ENCODE results near the gene HMGN3.

HMGN3 gene

DNA sequence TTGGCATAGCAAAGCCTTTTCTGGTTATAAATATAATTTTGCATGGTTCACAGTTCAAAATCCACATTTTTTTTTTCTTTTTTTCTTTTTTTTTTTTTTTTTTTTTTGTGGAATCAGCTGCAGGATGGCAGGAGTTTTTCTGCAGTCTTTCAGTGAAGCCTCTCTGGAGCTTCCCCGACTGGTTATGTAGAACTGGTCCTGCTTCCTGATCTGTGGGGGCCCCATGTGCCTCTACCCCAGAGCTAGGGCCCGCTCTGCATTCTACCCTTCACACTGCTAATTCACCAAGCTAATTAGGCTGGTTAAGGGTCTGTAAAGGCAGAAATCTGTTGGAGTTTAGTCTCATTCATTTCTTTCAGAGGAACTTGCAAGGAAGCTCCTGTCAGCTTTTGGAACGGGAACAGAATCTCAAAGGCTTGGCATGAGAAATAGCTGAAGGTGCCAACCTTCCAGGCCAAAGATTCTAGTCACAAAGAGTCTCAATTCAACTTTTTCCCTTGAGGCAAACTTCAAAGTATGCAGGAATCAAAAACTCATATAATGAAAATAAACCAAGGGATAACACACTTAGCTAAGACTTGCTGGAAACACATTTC lies 45.5 kb downstream of the HMGN3 start:
- DNase-seq (ENCODE audit: insufficient read length, low spot score) (no peak), FAIRE-seq (no peak)

DNA sequence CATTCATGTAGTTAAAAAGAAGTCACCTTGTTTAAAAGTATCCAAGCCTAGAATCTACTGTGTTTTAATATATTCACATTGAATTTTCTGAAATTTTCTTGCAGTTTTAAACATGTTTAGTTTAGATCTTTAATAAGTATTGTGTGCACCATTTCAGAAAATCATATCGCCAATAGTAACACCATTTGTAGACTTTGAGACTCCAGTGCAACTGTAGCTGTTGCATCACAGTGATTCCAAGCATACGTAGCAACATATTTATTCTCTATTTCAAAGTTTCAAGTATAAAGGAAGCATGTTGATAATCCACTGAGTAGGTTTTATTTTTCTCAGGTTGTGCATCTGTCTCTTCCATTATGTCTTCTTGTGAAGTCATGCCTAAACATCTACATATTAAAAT lies 46.4 kb downstream of the HMGN3 start:
- FAIRE-seq (no peak), DNase-seq (ENCODE audit: insufficient read length, low spot score) (no peak)

GRCh38 chr6:79186564-79186963 lies 47.9 kb downstream of the HMGN3 start:
- DNase-seq (ENCODE audit: insufficient read length, low spot score) = no peak
- no peak for FAIRE-seq

DNA sequence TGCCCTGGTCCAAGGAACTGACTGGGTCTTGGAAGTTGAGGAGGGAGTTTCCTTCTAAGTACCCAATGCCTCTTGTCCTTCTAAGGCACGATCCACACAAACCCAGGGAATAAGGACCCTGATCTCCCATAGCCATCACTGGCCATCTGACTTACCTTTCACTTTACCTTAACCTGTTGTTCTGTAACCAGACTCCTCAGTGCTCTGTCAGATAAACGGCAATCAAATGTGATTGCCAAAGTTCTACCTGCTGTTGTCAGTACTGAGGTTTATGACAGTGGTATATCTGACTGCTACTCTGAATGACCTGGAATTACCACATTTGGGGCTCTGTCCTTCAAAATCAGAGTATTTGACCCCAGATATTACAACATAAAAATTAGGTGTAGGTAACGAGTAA lies 49.8 kb downstream of the HMGN3 start:
- DNase-seq (ENCODE audit: insufficient read length, low spot score) (no peak), FAIRE-seq (no peak)

- DNase-seq (ENCODE audit: insufficient read length, low spot score) = no peak
- FAIRE-seq = no peak
These were observed 50.4 kb downstream of the HMGN3 start for GRCh38 chr6:79184086-79184485.

DNA sequence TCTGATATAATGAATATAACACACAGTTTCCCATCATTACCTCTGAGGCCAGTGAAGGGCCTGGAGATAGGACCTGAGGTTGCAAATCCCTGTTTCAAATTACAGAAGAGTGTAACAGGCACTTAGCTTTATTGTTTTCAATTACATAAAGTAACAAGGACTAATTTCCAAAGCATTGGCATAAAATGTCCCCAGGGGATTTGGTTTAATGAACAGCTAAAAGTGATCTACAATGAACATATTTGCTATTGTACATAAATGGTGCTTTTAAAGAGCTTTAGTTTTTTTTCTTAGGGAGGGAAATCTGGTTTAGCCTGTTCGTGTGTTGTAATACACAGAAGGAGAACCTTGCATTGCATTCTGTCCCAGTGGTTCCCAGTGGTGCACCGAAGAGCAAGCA lies 54.4 kb downstream of the HMGN3 start:
- FAIRE-seq (no peak), DNase-seq (ENCODE audit: insufficient read length, low spot score) (no peak)

DNA sequence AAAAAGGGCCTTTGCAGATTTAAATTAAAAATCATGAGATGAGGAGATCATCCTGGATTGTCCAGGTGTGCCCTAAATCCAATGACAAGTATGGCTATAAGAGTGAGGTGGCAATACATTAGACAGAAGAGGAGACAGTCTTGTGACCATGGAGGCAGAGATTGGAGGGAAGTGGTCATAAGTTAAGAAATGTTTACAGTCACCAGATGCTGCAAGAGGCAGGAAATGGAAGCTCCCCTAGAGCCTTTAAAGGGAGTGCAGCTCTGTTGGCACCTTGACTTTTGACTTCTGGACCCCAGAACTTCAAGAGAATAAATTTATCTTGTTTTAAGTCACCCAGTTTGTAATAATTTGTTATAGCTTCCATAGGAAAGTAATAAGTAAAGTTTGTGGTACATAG lies 61.1 kb downstream of the HMGN3 start:
- no peak for FAIRE-seq
- DNase-seq (ENCODE audit: insufficient read length, low spot score) = no peak

GRCh38 chr6:79170959-79171358 lies 63.5 kb downstream of the HMGN3 start:
- DNase-seq (ENCODE audit: insufficient read length, low spot score) (no peak), FAIRE-seq (no peak)

GRCh38 chr6:79170431-79170830 lies 64.1 kb downstream of the HMGN3 start:
- no peak for FAIRE-seq
- no peak for DNase-seq (ENCODE audit: insufficient read length, low spot score)

DNA sequence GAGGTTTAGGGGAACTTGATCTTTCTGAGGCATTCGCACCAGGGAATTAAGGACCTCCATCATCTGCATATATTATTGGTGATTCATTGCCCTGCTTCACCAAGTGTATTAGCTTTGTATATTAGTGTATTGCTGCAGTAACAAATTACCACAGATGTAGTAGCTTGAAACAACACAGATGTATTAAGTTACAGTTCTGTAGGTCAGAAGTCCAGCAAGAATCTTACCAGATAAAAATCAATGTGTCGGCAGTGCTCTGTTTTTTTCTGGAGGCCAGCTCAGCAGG lies 65.8 kb downstream of the HMGN3 start:
- no peak for FAIRE-seq
- no peak for DNase-seq (ENCODE audit: insufficient read length, low spot score)

- DNase-seq (ENCODE audit: insufficient read length, low spot score) = no peak
- FAIRE-seq = no peak
These were observed 66.4 kb downstream of the HMGN3 start for GRCh38 chr6:79167931-79168694.

GRCh38 chr6:79159846-79160245 lies 74.6 kb downstream of the HMGN3 start:
- FAIRE-seq (no peak), DNase-seq (ENCODE audit: insufficient read length, low spot score) (no peak)

DNA sequence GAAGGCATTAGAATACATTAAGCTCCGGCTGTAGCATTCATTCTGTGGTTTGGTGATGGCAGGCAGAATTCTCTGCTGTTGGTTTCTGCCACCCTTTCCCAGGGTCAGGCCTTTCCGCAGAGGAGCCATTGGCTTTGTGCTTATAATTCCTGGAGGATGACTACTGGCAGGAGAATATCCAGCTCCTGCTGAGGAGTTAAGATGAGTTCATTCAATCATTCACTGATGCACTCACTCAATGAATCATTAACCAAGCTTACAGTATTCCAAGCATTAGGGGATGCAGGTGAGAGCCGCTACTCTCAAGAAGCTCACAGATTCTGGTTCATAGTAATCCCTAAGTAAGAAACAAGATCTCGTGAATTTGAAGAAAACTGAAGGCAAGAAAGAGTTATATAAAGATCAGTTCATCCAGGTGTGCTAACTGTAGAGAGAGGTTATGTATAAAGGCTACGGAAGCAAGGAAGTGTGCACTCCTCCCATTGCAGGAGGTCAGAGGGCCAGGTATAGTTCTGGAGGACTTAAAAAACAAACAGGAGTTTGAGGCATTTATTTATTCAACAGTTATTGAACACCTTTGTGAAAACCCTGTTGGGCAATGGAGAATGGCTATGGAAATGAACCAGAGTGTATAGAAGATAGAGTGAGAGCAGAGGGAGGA lies 75.5 kb downstream of the HMGN3 start:
- FAIRE-seq (no peak), DNase-seq (ENCODE audit: insufficient read length, low spot score) (no peak)

DNA sequence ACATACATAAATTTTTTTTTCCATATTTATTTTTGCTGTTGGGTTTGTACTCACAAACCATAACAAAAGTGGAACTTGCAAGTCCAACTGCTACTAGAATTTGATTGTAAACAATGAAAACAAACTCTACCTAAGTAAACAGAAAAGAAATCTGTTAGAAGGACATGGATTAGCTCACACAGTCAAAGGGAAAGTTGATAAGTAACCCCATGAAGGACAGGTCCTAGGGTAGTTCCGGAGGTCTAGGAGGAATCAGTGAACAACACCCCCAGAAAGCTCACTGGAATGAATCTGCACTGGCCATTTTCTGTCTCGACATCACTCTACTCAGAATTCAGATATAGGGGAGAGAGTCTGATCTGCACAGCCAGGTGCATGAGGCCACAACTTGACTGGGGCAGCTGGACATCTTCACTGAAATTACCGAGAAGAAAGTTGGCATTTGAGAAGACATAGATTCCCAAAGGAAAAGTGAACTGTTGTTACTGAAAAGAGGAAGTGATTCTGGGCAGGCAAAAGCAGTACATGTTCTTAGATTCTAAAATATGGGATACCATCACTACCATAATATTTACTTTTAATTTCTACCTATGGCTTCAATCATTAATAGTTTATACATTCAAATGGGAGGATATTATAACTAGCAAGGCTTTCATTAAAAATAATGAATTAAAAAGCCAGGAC lies 76.4 kb downstream of the HMGN3 start:
- DNase-seq (ENCODE audit: insufficient read length, low spot score) = no peak
- FAIRE-seq = no peak

GRCh38 chr6:79152269-79152737 lies 82.2 kb downstream of the HMGN3 start:
- FAIRE-seq = no peak
- no peak for DNase-seq (ENCODE audit: insufficient read length, low spot score)

All from HTR-8/SVneo (cell line).